Iris pigment epithelial cell (primary cell): ENCODE measurements around the gene MYOM3.

ENCODE experiments used
- DNase-seq: peaks from one replicate; pipeline ENCODE4 v3.0.0-alpha.2; 2011; ENCODE audit warnings: low read depth

MYOM3 gene

DNA sequence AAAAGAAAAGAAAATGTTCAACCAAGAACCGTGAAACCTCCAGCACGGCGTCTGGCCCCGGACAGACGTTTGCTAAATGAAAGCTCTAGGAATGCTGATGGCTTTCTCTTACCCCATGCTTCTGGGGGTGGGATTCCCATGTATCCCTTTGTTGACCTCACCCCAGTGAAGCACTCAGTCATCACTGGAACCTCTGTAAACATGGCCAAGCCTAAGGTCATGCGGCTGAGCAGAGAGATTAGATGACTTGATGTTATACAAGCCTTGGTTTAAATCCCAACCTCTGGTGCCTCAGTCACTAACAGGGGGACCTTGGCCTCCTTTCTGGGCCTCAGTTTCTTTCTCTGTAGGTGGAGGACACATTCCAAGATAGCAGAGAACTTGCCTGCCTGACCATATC, 2.8 kb upstream of the MYOM3 start:
- no peak for DNase-seq

DNA sequence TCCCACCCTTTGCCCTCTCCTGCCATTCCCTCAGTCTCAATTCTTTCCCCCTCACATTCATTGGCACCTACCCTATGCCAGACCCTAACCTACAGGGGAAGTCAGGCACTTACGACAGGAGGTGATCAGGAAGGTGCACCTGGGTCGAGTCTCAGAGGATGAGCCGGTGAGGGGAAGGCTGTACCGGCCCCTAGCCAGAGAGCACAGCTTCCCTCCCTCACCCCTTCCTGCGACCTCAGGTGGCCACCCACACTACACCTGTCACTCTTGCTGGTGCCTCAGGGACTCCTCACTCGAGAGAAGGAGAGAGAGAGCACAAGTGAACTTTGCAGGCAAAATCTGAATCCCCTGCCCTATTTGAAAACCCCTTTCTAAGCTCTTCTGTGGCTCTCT, 1.7 kb upstream of the MYOM3 start:
- DNase-seq: no peak

DNA sequence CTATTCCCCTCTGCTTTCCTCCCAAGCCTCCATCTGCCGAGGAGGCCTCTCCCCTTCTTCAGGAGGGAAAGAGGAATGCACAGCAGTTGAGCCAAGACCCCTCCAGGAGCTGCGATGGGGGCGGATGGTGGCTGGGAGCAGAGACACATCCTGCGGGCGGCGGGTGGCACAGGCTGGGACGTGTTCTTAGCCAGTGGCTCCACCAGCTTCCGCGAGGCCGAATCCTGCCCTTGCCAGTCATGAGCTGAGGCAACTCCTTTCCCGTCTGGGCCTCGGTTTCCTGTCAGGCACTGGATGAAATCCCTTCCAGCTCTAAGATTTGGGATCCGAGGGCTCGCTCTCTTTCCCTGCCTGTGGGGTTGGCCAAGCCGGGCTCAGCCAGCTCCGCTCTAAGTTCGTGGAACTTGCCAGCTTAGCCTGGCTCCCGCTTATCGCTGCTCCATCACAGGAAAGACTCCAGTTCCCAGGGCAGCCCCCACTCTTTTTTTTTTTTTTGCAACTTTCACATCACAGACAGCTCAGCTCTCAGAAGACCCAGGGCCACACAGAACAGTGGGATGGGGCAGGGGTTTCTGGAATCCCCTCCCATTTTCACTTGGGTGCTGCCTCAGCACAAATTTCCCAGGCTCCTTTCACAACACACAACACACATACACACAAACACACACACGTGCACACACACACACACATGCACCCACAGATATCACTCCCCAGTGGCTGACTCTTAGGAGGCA, 506 bp downstream of the MYOM3 start:
- no peak for DNase-seq

DNA sequence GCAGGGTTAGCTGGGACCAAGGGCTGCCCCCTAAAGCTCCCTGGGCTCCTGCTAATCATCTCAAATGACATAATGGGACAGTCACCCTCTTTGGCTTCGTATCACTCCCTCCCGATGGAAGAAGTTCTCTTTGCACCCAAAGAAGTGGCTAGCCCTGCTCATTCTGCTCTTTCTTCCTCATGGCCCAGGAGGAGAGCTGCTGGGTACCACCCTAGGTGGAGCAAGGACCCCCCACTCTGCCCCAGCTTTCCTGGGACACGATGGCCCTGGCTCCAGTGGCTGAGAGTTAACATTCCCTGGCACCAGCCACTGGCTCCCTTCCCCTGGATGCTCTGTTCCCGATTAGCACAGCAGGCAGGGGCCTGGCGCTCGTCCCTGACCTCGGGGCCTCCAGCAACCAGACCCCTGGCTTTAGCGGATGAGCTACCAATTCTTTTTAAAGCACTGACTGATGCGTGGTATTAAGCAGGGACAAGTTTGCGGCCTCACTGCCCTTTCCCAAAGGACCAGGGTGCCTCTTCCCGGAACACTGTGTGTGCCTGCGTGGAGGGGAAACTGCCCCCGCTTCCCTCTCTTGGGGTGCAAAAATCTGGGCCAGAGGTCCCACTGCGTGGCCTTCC, 1.2 kb downstream of the MYOM3 start:
- DNase-seq: no peak

DNA sequence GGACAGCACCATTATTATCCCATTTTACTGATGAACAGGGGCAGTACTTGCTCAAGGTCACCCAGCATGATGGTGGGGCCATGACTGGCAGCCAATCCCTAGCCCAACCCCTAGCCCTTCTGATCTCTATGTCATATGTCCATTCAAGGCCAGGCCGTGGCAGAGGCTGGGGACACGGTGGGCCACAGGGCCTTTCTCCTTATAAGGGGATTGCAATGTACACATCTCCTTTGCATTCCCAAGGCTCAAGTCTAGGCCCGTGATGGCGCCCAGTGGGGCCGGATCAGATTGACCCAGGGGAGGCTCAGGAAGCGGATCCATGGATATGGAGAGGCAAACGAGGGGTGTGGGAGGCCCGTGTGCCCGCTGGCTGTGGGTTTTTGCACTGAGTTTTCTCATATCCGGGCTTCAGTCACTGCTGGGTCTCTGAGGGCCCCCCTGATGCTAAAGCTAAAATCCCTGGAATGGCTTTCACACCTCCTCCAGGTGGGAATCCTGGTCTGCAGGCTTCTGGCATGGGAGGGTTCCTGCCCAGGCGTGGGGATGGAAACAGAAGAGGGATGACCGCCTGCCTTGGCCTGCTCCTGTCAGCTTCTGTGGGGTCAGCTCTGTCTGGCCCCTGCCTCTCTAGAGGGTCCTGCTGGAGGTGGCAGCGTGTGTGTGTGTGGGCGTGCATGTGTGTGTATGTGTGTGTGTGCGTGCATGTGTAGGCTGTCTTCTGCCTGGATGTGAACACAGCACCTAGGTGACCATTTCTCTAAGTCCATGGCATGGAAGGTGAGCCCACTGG, 2.1 kb downstream of the MYOM3 start:
- DNase-seq: no peak

DNA sequence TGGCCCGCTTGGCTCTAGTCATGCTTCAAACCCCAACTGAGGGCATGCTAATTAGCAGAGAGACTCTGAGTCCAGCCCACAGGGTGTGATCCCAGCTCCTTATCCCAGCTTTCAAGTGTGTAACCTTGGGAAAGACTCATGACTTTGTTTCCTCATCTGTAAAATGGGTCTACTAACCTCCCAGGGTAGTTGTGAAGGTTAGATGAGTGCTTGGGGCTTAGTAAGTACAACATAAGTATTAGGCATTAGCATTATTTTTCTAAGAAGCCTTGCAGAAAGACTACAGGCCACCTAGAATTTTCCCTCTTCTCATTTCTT, 2.8 kb downstream of the MYOM3 start:
- no peak for DNase-seq

DNA sequence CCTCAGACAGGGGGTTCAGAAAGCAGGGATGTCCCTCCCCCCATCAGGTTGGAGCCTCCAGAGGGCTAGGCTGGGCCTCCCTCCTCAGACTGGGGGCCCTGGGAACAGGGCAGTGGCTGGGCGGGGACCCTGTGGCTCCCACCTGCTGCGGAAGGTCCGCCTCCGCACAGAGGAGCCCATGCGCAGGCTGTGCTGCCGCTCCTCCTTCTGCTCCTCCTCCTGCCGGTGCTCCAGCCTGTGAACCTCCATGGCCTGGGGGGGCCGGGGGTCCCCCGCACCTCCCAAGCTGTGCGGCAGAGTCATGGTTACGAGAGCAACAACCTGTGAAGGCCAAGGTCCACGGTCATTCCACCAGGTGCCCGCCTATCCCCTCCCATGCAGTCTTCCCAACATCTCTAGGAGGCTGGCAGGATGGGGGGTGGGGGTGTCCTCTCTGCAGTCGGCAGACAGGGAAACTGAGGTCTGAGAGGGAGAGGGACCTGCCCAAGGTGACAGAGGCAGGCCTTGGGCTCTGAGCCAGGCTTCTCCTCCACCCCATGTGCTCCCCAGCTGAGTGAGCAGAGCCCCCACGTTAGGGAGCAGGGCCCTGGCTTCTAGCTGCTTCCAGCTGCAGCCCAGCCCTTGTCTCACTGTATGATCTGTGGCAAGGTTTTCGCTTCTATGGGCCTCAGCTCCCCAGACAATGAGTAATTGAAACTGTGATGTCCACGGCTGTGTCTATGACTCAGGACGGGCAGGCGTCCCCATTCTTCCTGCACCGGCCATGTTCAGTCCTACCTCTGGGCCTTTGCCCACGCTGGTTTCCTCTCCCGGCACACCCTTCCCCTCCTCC, 3.4 kb downstream of the MYOM3 start:
- DNase-seq: peak; percentile 84

DNA sequence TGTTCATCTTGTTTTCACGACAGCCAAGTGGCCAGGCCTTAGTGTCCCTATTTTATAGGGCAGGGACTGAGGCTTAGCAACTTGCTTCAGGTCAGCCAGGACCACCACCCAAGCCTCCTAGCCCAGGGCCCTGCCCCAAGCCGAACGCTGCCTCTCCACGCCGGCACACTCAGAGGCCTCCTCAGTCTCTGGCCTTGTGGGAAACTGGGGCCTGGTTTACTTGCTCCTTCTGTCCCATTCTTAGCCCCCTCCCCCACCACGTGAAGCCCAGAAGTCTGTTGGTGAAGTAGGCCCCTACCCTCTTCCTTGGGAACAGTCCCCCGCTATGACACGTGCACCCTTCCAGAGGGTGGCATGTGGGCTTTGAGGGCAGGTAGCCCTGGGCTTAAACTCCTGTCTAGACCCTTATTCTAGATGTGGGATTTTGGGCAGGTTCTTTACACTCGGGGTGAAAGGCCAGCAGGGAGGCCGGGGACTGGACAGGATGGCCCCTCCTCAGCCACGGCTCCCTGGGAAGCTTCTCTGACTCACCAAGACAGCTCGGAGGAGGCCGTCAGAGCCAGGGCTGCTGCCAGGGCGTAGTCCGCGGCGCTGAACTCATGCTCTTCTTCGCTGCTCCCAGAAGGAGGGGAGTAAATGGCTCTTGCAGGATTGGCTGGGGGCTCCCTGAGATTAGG, 4.3 kb downstream of the MYOM3 start:
- peak; percentile 71 for DNase-seq

DNA sequence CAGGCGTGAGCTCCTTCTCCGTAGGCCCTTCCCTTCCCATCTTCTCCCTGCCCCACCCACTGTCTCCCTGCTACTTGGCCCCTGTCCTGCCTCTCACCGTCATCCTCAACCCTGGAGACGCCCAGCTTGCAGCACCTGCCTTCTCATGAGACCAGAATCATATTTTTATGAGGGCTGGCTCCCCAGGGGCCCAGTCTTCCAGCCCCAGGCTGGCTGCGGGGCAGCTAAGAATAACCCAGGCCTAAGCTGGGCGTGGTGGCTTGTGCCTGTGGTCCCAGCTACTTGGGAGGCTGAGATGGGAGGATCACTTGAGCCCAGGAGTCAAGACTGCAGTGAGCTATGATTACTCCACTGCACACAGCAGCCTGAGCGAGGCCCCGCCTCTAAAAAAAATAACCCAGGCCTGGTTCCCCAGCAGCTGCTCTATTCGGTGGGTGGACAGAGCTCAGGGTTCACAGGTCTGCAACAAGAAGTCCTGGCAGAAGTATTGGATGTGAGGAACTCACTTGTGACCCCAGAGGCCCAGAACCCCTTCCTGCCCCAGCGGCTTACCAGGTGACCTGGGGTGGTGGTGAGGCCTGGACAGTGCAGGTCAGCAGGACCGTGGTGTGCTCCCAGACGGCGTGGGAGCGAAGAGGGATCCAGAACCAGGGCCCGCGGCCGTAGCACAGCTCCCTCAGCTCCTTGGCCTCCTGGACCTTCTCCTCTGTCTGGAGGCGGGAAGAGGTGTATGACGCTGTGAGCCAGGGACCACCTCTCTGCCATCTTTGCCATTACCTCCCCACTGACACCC, 6.4 kb downstream of the MYOM3 start:
- DNase-seq: no peak

DNA sequence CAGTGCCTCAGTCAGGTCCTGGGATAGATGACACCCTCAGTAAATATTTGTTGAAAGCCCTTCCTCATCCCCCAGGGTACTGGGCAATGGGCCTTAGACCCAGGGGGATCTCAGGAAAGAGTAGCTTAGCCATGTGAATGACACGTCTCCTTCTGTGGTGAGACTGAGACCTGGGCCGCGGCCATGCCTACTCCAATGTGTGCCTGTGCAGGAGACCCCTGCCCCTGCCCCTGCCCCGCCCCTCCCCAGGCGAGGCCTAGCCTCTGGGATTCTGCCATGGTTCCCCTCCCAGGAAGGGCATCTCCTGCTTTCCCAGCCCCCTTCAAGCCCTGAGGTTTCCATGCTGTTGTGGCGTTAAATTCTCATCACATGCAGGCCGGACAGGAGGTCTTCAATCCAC, 7.1 kb downstream of the MYOM3 start:
- no peak for DNase-seq

DNA sequence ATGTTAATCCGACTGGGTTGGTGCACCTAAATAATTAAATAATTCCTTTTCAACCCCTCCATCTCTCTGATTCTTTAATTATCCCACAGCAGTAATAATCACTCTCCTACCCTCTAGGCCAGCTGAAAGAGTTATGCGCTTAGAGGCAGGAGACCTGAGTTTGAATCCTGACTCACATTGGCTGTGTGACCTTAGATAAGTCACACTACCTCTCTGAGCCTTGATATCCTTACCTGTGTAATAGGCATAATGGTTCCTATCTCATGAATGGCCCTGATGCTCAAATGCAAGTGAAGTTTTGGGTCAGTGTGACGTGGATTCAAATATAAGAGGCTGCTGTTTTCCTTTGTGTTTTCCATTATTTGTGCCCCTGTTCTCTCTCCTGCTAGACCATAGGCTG, 8.1 kb downstream of the MYOM3 start:
- no peak for DNase-seq

DNA sequence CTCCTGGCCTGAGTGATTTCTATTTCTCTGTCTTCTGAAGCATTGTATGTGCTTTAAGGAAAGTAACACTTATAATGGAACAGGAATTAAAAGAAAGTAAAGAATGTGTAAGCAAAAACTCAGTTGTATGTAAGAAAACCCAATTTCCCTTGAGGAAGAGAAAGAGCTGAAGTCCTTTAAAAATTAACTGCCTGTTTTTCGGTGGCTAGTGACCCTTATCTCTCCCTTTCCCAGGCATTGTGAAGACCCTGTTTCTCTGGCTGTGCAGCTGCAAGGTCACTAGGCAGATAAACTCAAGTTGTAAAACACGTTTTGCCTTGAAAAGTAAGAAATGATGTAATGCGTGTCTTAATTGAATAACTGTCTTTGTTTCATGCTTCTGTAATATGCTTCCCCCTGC, 8.5 kb downstream of the MYOM3 start:
- DNase-seq: no peak

DNA sequence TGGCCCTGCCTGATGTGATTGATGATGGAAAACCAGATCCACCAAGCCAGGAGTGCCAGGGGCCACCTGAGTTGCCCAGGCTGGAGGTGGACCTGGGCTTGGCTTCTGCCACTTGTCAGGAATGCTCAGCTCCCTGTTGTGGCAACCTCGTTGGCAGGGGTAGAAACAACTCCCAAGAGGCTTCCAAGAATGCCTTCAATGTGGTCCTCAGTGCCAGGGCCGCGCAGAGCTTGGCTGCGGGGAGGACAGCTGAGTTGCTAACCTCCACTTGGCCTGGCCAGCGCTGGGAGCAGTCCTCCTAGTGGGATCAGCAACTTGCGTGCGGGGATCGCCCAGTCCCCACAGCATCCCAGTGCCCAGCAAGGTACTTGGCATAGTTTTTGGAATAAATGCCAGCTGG, 9.0 kb downstream of the MYOM3 start:
- DNase-seq: no peak

DNA sequence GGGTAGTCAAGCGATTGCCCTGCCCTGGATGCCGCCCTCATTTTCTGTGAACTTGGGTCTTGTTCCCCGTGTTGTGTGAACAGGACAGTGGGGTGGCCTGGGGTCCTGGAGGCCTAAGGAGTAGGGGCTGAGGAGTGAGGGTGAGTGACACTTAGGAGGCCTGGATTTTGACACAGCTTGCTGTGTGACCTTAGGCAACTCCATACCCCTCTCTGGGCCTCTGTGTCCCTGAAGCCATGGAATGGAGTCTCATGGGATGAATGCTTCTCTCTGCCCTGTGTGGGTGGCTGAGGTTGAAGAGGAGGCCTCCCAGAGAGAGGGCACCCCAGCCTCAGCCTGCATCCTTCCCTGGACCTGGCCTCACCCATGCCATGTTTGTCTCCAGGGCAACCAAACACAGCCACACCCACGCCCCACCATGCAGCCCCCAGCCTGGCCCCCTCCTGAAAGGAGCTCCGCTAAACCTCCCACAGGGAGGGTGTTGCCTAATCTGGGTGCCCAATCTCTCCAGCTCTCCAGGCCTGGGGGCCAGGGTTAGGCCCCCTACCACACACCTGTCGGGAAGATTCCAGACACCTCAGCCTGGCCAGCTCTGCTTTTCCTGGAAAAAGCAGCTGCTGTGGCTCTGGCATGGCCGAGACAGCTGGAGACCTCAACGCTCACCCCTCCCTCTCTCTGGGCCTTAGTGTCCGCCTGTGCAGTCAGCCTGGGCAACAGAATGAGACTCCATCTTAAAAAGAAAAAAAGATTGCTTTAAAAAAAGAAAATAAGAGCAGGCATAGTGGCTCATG, 9.9 kb downstream of the MYOM3 start:
- DNase-seq: no peak

DNA sequence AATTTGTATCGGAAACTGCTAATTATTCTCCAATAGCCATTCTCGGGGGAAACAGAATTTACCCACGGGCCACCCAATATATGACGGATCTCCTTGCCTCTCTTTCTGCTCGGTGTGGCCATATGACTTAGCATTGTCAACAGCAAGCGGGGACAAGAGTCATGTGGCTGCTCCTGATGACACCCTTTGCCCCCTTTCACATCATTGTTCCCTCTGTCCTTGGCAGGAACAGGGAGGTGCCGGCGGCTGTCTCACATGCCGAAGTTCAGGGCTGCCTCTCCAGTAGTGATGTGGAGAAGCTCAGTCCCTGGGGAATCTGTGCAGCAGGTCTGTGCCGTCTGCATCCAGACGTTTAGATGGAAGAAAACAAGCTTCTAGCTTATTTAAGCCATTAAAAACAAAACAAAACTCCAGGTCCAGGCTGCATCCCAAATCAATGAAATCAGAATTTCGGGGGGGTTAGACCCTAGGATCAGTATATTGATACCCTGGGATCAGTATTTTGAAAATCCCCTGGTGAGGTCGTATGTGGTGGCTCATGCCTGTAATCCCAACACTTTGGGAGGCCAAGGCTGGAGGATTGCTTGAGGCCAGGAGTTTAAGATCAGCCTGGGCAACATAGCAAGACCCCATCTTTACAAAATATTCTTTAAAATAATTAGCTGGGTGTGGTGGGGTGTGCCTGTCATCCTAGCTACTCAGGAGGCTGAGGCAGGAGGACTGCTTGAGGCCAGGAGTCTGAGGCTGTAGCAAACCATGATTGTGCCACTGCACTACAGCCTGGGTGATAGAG, 10.8 kb downstream of the MYOM3 start:
- no peak for DNase-seq

DNA sequence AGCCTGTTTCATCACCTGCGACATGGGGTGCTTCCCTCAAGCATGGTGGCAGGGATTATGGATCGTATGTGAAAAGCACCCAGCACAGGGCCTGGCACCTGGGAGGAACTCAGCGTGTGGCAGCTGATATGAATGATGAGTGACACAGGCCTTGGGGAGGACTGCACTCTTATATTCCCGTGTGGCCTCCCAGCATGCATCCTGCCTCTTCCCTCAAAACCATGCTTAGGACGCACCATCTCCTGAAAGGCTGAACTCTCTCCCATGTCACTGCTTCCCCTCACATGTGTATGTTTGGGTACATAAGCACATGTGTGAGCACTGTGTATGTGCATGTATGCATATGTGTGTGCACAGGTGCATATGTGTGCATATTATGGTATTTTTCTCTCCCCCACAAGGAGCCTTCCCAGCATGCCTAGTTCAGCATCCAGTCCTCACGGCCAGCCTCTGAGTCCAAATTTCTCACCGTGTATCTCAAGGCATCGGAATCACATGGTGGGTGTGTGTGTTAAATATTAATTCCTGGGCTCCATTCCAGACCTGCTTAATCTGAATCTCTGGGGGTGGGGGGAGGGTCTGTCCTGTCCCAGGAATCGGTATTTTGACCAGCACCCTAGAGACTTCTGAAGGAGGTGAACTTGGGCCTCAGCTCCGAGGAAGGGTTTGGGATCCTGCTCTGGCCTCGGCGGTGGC, 12.8 kb downstream of the MYOM3 start:
- DNase-seq: no peak

DNA sequence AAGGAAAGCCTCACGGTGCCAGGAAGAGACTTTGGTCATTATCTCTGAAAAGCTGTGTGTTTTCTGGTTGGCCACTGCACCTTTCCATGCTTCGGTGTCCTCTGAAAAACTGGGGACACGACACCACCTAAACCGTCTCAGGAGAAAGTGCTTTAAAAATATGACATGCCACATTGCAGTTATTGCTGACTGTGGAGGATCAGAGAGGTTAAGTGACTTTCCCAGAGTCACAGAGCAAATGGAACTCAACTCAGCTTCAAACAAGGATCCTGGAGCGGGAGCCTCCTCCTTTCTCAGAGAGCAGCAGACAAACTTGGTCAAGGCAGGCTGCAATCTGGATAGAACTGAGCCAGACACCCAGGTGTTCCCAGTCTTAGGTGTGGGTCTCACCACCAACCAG, 13.8 kb downstream of the MYOM3 start:
- no peak for DNase-seq

DNA sequence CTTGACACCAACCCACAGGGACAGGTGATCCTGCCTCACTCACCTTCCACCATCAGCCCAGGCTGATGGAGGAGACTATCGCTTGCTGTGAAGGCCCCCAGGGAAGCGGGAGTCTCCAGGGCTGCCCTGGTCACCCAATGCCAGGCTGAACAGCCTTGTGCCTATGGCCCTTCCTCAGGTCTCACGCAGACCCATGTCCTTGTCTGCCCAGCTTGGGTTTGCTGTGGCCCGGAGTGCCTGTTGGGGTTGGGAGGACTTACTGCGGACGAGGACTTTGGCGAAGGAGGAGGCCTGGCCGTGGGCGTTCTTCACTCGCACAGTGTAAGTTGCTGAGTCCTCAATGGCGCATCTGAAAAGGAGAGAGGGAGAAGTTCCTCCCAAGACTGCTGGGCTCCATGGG, 14.3 kb downstream of the MYOM3 start:
- no peak for DNase-seq

DNA sequence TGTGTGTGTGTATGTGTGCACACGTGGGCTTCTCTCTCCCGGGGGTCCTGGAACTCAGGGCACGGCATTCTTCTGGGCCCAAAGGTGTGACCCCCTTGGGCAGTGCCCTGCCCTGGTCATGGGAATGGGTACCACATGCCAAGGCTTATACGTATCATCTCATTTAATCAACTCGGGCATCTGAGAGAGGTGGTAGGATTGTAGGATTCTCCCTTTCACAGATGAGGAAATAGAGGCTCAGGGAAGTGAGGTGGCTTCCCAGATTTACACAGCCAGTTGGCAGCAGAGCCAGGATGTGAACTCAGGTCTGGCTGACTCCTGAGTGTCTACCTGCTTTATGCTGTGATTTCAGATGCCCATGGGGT, 15.2 kb downstream of the MYOM3 start:
- no peak for DNase-seq
